IMR-90 (cell line): ENCODE results near the gene SOX2.

Source experiments
- MXI1 ChIP-seq: IDR thresholded peaks from 2 replicates; pipeline ENCODE4 v1.6.1; 2012; ENCODE audit warnings: low read depth, mild to moderate bottlenecking, low read length, moderate library complexity, borderline replicate concordance
- POLR2A ChIP-seq: IDR thresholded peaks from 2 replicates; pipeline ENCODE4 v1.6.1; 2012; ENCODE audit warnings: mild to moderate bottlenecking, low read depth, low read length
- RAD21 ChIP-seq: IDR thresholded peaks from 2 replicates; pipeline ENCODE4 v1.6.1; 2012; ENCODE audit warnings: low read length, improper control_type of control experiment
- RFX5 ChIP-seq: IDR thresholded peaks from 2 replicates; pipeline ENCODE4 v1.8.0; 2012; ENCODE audit warnings: low read depth, mild to moderate bottlenecking, low read length, moderate library complexity
- SMC3 ChIP-seq: fragments of 150-350 bp; IDR thresholded peaks from 2 replicates; pipeline ENCODE4 v1.6.1; 2016; ENCODE audit warnings: low read depth, mild to moderate bottlenecking, antibody characterized with exemption, low read length, moderate library complexity
- TF ChIP-seq, protein P1 (sequence below): conservative IDR thresholded peaks from 2 replicates; pipeline ENCODE4 v1.5.1; 2012; ENCODE audit warnings: mild to moderate bottlenecking, low read depth, low read length, improper control_type of control experiment
- TF ChIP-seq, protein P2 (sequence below): fragments of 150-350 bp; IDR thresholded peaks from 2 replicates; pipeline ENCODE4 v1.6.1; 2017; ENCODE audit warnings: mild to moderate bottlenecking, antibody characterized with exemption, low read length, low read depth

DNA sequence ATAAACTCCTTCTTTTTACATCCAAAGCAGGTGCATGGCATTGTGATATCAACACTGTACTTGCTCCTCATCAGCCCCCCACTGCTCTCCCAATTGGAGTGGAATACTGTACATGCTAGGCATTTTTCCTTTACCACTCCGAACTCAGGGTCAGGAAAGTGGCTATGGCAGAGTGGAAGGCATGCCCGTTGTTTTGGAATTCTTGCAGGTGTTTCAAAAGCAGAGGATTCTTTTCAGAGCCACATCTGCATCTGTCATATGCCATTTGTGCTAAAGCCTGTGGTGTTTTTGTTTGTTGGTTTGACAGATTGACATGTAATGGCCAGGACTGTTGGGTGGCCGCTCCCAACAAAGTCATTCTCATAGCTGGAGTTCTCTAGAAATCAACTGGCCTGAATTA is 41.7 kb downstream of the SOX2 start:
- TF ChIP-seq, protein P1, sequence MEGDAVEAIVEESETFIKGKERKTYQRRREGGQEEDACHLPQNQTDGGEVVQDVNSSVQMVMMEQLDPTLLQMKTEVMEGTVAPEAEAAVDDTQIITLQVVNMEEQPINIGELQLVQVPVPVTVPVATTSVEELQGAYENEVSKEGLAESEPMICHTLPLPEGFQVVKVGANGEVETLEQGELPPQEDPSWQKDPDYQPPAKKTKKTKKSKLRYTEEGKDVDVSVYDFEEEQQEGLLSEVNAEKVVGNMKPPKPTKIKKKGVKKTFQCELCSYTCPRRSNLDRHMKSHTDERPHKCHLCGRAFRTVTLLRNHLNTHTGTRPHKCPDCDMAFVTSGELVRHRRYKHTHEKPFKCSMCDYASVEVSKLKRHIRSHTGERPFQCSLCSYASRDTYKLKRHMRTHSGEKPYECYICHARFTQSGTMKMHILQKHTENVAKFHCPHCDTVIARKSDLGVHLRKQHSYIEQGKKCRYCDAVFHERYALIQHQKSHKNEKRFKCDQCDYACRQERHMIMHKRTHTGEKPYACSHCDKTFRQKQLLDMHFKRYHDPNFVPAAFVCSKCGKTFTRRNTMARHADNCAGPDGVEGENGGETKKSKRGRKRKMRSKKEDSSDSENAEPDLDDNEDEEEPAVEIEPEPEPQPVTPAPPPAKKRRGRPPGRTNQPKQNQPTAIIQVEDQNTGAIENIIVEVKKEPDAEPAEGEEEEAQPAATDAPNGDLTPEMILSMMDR: no peak
- TF ChIP-seq POLR2A (no peak), RAD21 (no peak), SMC3 (no peak), RFX5 (no peak), MXI1 (no peak)
- TF ChIP-seq, protein P2, sequence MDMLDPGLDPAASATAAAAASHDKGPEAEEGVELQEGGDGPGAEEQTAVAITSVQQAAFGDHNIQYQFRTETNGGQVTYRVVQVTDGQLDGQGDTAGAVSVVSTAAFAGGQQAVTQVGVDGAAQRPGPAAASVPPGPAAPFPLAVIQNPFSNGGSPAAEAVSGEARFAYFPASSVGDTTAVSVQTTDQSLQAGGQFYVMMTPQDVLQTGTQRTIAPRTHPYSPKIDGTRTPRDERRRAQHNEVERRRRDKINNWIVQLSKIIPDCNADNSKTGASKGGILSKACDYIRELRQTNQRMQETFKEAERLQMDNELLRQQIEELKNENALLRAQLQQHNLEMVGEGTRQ: no peak
